Panc1 (cell line): ENCODE data around the gene GSTK1.

Experiments used
- CTCF ChIP-seq: fragments of 450-650 bp; IDR thresholded peaks from 2 replicates; pipeline ENCODE4 v1.5.1; 2017; ENCODE audit warnings: mild to moderate bottlenecking
- POLR2AphosphoS5 ChIP-seq: IDR thresholded peaks from 2 replicates; pipeline ENCODE4 v1.6.1; 2012; ENCODE audit warnings: mild to moderate bottlenecking, low read depth, low read length, moderate library complexity
- REST ChIP-seq, 2 experiments: IDR thresholded peaks; 2 replicates each; pipeline ENCODE4 v1.6.1; 2011 to 2012; ENCODE audit warnings: low read depth in 2 of 2, control low read depth in 1 of 2, low read length in 1 of 2, mild to moderate bottlenecking in 1 of 2, moderate library complexity in 1 of 2; ENCODE audit not compliant: insufficient read depth in 1 of 2
- SIN3A ChIP-seq: IDR thresholded peaks from 2 replicates; pipeline ENCODE4 v1.6.1; 2012; ENCODE audit warnings: low read depth, mild to moderate bottlenecking, low read length, moderate library complexity, borderline replicate concordance; ENCODE audit not compliant: insufficient read depth

GRCh38 chr7:143250199-143250598 is 13.0 kb upstream of the GSTK1 start:
- TF ChIP-seq POLR2AphosphoS5, result no peak
- no peak for TF ChIP-seq CTCF
- TF ChIP-seq REST (IDR thresholded peaks at IDR 0.05; ENCODE audit: insufficient read depth in 1 of 2, low read depth in 2 of 2, low read length in 1 of 2), result no peak
- no peak for TF ChIP-seq SIN3A
